HFF-Myc (cell line): Measurements from ENCODE around the gene DRAXIN.

Experiments used
- DNase-seq: peaks from one replicate; pipeline ENCODE4 v3.0.0-alpha.2; 2011; ENCODE audit warnings: low read depth; ENCODE audit errors: extremely low read depth
- H3K4me3 ChIP-seq: replicated peaks from 2 replicates; pipeline ENCODE4 v1.5.1; 2011; ENCODE audit warnings: low read depth, mild to moderate bottlenecking, control low read depth, low read length
- TF ChIP-seq, protein P1 (sequence below): IDR thresholded peaks from 2 replicates; pipeline ENCODE4 v1.5.1; 2012; ENCODE audit warnings: mild to moderate bottlenecking, low read depth, low read length, control low read depth; ENCODE audit errors: missing control alignments

Gene DRAXIN

DNA sequence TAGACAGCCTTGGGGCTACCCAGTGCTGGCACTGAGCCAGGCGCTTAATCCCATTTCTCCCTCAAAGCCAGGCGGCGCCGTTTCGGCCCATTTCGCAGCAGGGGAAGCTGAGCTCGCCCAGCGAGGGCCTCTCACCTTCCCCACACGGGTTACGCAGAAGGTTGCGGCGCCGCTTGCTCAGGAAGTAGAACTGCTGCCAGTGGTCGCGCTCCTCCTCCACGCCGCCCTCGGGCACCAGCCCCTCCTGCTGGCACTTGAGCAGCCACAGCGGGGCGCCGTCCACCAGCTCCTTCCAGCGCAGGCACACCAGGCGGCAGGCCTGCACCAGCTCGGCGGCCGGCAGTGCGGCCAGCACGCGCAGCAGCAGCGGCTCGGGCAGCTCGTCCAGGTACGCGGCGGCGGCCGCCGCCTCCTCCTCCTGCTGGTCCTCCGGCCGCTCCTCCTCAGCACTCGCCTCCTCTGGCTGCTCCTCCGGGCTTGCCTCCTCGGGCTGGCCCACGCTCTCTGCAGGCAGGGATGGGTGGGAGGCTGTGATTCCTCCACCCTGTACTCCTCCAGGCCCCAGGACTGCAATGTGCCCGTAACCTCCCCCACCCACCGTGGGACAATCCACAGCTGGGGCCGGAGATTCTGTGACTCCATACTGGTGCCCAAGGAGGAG lies 41.0 kb upstream of the DRAXIN start:
- TF ChIP-seq, protein P1, sequence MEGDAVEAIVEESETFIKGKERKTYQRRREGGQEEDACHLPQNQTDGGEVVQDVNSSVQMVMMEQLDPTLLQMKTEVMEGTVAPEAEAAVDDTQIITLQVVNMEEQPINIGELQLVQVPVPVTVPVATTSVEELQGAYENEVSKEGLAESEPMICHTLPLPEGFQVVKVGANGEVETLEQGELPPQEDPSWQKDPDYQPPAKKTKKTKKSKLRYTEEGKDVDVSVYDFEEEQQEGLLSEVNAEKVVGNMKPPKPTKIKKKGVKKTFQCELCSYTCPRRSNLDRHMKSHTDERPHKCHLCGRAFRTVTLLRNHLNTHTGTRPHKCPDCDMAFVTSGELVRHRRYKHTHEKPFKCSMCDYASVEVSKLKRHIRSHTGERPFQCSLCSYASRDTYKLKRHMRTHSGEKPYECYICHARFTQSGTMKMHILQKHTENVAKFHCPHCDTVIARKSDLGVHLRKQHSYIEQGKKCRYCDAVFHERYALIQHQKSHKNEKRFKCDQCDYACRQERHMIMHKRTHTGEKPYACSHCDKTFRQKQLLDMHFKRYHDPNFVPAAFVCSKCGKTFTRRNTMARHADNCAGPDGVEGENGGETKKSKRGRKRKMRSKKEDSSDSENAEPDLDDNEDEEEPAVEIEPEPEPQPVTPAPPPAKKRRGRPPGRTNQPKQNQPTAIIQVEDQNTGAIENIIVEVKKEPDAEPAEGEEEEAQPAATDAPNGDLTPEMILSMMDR = peak; percentile 59
- peak; percentile 17 for DNase-seq
- H3K4me3 ChIP-seq = no peak overlapping the region

DNA sequence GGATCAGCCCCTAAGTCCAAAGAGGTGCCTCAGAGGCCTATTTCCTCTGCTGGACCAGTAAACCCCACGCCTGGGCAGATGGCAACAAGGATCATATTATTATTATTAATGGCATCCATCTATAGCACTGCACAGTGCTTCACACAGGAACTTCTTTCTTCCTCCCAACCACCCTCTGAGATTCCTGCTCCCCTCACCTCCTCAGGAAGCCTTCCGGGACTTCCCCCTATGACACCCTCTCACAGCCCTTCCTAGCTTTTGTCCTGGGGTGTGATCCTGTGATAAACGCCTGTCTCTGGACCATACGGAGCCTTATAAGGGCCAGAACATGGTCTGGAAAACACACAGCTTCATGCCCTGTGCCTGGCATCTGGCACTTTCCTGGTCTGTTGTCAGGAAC lies 40.5 kb upstream of the DRAXIN start:
- no peak for DNase-seq
- H3K4me3 ChIP-seq = no peak overlapping the region
- TF ChIP-seq, protein P1 = no peak

DNA sequence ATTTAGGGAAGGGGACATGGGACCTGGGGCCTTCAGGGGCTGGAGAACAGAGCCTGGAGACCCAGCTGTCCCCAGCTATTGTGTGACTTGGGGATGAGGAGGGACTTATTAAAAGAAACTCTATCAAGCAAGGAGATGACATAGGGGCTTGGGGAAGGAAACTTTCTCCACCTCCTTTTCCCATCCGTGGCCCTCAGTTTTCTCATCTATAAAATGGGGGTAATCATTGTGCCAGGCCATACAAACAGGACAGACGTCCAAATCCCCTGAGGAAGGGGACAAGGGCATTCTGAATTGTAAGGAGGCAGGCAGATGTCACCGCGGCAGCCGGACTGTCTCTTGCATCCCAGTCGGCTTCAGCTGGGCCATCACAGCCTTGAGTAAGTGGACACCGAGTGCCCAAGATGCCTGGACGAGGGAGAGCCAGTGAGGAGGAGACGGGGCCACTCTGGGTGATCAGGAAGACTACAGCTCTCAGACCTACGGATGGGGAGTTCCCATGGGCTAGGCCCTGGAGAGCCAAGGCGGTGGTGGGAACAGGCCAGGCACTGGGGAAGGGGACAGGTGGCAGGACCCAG lies 39.2 kb upstream of the DRAXIN start:
- no peak for DNase-seq
- H3K4me3 ChIP-seq = no peak overlapping the region
- TF ChIP-seq, protein P1 = no peak

DNA sequence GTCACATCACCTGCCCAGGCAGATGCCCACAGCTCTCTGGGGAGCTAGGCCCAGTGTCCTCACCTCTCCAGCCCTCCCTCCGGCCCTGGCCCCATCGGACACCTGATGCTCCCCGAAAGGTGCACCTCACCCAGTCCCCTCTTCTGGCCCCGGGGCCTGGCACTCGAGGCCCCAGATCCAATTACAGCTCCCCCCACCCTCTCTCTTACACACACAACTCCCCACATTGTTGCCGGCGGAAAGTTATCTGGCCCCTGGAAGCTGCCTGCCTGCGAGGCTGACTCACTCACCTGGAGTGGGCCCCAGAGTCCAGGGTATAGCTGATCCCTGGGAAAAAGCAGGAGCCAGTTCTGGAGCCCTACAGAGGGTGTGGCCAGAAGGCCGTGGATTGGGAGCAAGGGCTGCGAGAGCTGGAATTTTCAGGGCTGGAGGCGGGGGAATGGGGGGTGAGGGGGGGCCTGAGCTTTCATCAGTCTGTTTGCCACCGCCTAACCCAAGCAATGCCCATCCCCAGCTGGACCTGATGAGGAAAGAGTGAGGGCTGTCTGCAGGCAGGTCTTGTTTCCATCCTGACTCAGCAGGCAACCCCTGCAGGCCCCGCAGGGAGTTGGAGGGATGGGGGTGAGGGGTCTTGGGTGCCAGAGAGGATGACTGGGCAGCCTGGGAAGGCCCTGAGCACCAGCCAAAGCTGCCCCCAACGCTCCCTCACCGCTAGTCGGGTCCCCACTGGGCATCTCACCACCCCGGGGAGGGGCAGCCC lies 38.2 kb upstream of the DRAXIN start:
- H3K4me3 ChIP-seq = no peak overlapping the region
- TF ChIP-seq, protein P1 = no peak
- DNase-seq = no peak

DNA sequence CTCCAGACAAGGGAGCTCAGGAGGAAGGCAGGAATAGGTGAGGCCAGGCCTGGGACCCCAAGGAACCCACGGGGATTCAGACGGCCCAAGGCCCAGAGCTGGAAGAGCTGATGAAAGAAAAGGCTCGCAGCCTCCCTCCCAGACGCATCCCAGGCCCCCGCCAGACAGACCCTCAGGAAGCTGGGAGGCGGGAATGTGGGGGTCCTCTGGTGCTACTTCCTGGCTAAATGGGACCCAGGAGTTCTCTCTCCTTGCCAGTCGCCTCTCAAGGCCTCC lies 37.7 kb upstream of the DRAXIN start:
- DNase-seq = no peak
- TF ChIP-seq, protein P1 = no peak
- peak overlapping the region; percentile 47; the same call in 1 of the 2 replicates for H3K4me3 ChIP-seq

DNA sequence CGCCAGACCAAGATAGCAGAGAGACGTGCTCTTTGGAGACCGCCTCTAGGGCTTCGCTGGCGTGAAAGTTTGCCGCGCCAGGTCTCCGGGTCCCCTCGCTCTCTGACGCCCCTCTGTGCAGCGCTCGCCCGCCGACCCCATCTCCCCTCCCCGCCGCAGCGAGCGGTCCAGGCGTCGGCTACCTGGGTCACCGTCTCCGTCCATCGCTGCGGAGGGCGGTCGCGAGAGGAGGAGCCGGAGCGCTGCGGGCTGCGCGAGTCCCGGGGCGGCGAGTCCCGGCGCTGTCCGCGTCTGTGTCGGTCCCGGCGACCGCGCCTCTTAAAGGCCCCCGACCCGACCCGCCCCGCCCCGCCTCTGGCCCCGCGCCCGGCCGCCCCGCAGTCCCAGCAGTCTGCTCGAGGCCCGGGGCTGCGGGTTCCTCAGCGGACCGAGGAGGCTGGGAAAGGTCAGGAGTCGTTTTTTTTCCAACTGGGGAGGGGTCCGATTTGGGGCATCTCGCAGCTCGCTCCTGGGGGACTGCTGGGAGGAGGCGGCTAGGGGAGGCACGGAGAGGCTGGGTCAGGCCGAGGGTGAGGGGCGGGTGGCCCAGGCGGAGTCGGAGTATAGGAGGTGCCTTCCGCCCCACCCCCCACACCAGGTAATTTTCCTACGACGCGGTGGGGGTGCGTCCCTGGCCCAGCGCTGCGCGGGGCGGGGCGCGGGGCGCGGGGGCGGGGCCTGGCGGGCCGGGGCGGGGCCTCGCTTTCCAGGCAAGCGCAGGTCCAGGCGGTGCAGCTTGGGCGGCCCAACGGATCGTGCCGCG lies 37.2 kb upstream of the DRAXIN start, which contains the start of the genes FBXO2 and FBXO44:
Gene FBXO2 (minus strand): TSS at position 293 of the 802 bp plus-strand sequence. CDS start 89 bp downstream, at position 204.
Gene FBXO44 (plus strand): TSS at position 741 of the 802 bp plus-strand sequence. CDS start 959 bp downstream, outside the sequence.
- TF ChIP-seq, protein P1 = no peak
- DNase-seq = no peak
- peak within 1 kb of the TSS; percentile 47 for H3K4me3 ChIP-seq
